KMS-11 (cell line): ENCODE data around the gene HIRA.

Experiments
- H2AFZ ChIP-seq: fragments of 200-600 bp; sonication (generic); 2 replicates; pipeline ENCODE4 v1.6.1; 2016; ENCODE audit warnings: antibody characterized with exemption, mixed run types, low read depth
- H3K27ac ChIP-seq: fragments of 200-600 bp; sonication (generic); 2 replicates; pipeline ENCODE4 v1.6.1; 2016; ENCODE audit warnings: mild to moderate bottlenecking, mixed run types
- H3K27me3 ChIP-seq: fragments of 200-600 bp; sonication (generic); 2 replicates; pipeline ENCODE4 v1.6.1; 2017; ENCODE audit warnings: mild to moderate bottlenecking, low read depth, mixed run types, moderate library complexity; ENCODE audit not compliant: insufficient read depth
- H3K36me3 ChIP-seq: fragments of 200-600 bp; sonication (generic); 2 replicates; pipeline ENCODE4 v1.6.1; 2017; ENCODE audit warnings: mild to moderate bottlenecking, mixed run types; ENCODE audit not compliant: insufficient read depth
- H3K4me1 ChIP-seq: fragments of 200-600 bp; sonication (generic); 2 replicates; pipeline ENCODE4 v1.6.1; 2016; ENCODE audit warnings: mild to moderate bottlenecking, low read depth, mixed run types; ENCODE audit not compliant: poor library complexity, severe bottlenecking
- H3K4me2 ChIP-seq: fragments of 200-600 bp; sonication (generic); 2 replicates; pipeline ENCODE4 v1.7.0; 2016; ENCODE audit warnings: mild to moderate bottlenecking, mixed run types
- H3K4me3 ChIP-seq: fragments of 200-600 bp; sonication (generic); IDR thresholded peaks from 2 replicates; pipeline ENCODE4 v1.6.1; 2017; ENCODE audit warnings: low read depth, low read length, mixed read lengths; ENCODE audit not compliant: insufficient read depth
- H3K79me2 ChIP-seq: fragments of 200-600 bp; sonication (generic); 2 replicates; pipeline ENCODE4 v1.6.1; 2016; ENCODE audit warnings: low read depth, mixed run types; ENCODE audit not compliant: insufficient read depth
- H3K9ac ChIP-seq: fragments of 200-600 bp; sonication (generic); 2 replicates; pipeline ENCODE4 v1.6.1; 2016; ENCODE audit warnings: mild to moderate bottlenecking, mixed run types
- H4K20me1 ChIP-seq: fragments of 200-600 bp; sonication (generic); 2 replicates; pipeline ENCODE4 v1.6.1; 2016; ENCODE audit warnings: mild to moderate bottlenecking, mixed run types; ENCODE audit not compliant: insufficient read depth
- TF ChIP-seq, protein P1 (sequence below): fragments of 200-600 bp; sonication (generic); conservative IDR thresholded peaks from 2 replicates; pipeline ENCODE4 v1.6.1; 2017; ENCODE audit warnings: low read depth, mild to moderate bottlenecking, antibody characterized with exemption, low read length, moderate library complexity, mixed read lengths

HIRA gene

GRCh38 chr22:19429950-19430889 is 1.3 kb downstream of the HIRA start:
- Histone ChIP-seq H2AFZ (no peak overlapping the region), H3K27me3 (no peaks in the 10 kb centered on the region), H3K4me2 (peak overlapping the region; percentile 72), H3K79me2 (peaks cover 70% of the 10 kb centered on the region), H3K27ac (peak overlapping the region; percentile 98), H3K36me3 (no peaks in the 10 kb centered on the region; the same call in 1 of the 2 replicates), H4K20me1 (peaks cover 26% of the 10 kb centered on the region; the same call in 1 of the 2 replicates), H3K9ac (peak overlapping the region; percentile 94), H3K4me3 (no peak overlapping the region), H3K4me1 (peaks cover 55% of the 10 kb centered on the region)
- TF ChIP-seq, protein P1, sequence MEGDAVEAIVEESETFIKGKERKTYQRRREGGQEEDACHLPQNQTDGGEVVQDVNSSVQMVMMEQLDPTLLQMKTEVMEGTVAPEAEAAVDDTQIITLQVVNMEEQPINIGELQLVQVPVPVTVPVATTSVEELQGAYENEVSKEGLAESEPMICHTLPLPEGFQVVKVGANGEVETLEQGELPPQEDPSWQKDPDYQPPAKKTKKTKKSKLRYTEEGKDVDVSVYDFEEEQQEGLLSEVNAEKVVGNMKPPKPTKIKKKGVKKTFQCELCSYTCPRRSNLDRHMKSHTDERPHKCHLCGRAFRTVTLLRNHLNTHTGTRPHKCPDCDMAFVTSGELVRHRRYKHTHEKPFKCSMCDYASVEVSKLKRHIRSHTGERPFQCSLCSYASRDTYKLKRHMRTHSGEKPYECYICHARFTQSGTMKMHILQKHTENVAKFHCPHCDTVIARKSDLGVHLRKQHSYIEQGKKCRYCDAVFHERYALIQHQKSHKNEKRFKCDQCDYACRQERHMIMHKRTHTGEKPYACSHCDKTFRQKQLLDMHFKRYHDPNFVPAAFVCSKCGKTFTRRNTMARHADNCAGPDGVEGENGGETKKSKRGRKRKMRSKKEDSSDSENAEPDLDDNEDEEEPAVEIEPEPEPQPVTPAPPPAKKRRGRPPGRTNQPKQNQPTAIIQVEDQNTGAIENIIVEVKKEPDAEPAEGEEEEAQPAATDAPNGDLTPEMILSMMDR: no peak

DNA sequence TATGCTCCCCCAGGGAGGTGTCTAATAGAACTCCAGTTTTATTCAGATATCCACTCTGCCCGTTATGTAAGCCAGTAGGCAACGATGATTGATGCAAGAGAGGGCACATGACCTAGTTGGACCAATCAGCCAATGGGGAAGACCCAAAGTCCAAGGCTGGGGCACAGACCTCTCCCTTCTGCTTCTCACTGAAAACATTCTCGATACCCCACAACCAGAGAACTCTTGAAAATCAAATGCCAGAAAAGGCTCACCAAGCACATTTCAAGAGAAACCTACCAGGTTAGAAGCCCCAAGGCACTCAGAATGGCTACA is 7.4 kb downstream of the HIRA start:
- Histone ChIP-seq H3K27ac (peak overlapping the region; percentile 96; the same call in 1 of the 2 replicates), H3K36me3 (no peaks in the 10 kb centered on the region; the same call in 1 of the 2 replicates), H3K4me2 (peak overlapping the region; percentile 95; the same call in 1 of the 2 replicates), H3K4me1 (peaks cover 100% of the 10 kb centered on the region), H2AFZ (no peak overlapping the region), H3K79me2 (peaks cover 99% of the 10 kb centered on the region), H3K9ac (no peak overlapping the region), H3K4me3 (no peak overlapping the region), H4K20me1 (peaks cover 26% of the 10 kb centered on the region), H3K27me3 (no peaks in the 10 kb centered on the region)
- TF ChIP-seq, protein P1: no peak

DNA sequence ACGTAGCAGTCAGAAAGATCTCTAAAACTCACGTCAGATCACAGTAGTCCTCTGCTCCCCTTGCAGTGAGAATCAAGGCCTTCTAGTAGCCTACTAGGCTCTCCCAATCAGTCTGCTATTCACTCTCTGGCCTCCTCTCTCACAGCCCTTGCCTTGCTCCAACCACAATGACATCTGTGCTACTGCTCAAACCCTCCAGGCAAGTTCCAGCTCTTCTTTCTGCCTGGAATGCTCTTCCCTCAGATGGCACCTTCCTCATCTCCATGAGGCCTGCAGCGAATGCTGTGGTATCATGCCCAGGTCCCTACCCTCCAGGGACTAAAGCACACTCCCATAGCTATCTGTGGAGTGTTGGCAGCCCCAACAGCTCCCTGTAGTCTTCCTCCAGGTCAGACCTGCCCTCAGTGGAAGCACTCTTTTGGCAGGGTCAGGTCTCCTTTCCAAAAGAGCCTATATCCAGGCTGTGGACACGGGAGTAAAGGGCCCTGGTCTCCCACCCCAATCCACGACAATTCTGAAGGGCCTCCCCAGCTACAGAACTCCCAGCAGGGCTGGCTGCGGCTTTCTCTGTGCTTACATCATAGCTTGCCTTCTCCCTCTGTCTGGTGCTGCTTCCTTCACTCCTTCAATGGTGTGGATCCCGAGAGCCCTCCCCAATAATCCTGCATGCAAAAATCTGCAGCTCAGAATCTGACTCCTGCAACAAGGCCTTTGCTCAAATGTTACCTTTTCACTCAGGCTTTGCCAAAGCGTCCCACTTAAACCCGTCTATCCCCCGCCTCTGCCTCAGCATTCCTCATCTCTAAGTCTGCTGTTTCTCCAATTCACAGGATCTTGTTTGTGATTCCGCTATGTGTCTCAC is 8.9 kb downstream of the HIRA start:
- Histone ChIP-seq H2AFZ (no peak overlapping the region), H3K79me2 (peaks cover 98% of the 10 kb centered on the region), H3K27ac (peak overlapping the region; percentile 96), H3K9ac (no peak overlapping the region; the same call in 1 of the 2 replicates), H3K4me2 (peak overlapping the region; percentile 95; the same call in 1 of the 2 replicates), H3K4me3 (no peak overlapping the region), H3K27me3 (no peaks in the 10 kb centered on the region), H3K36me3 (no peaks in the 10 kb centered on the region; the same call in 1 of the 2 replicates), H3K4me1 (peaks cover 100% of the 10 kb centered on the region), H4K20me1 (peaks cover 17% of the 10 kb centered on the region)
- TF ChIP-seq, protein P1: no peak

- Histone ChIP-seq H3K27ac (peak overlapping the region; percentile 96), H3K4me2 (peak overlapping the region; percentile 95)
These were observed 11.2 kb downstream of the HIRA start for GRCh38 chr22:19420321-19420720.

More at GRCh38 chr22:19420321-19420720, 11.2 kb downstream of the HIRA start:
- no peaks in the 10 kb centered on the region for H3K27me3 ChIP-seq
- H3K36me3 ChIP-seq: no peaks in the 10 kb centered on the region
- peaks cover 98% of the 10 kb centered on the region for H3K79me2 ChIP-seq
- TF ChIP-seq, protein P1: no peak
- peaks cover 8% of the 10 kb centered on the region for H4K20me1 ChIP-seq
- H3K4me1 ChIP-seq: peaks cover 100% of the 10 kb centered on the region
- H3K9ac ChIP-seq: peak overlapping the region; percentile 23; the same call in 1 of the 2 replicates
- H3K4me3 ChIP-seq: no peak overlapping the region
- H2AFZ ChIP-seq: no peak overlapping the region
